CMK (cell line): ENCODE results near the gene RRBP1.
A peak's percentile ranks its signal among the peaks of the same experiment; 100 is the strongest.

Source experiments
- DNase-seq: peaks from one replicate; pipeline ENCODE4 v3.0.0-alpha.2; 2010; ENCODE audit warnings: low read depth

RRBP1 gene

GRCh38 chr20:17682103-17682888 lies at the start of gene RRBP1:
RRBP1 (minus strand) TSS chr20:17682242; CDS start chr20:17660507, 21,735 bp downstream.
- peak; percentile 89 for DNase-seq

GRCh38 chr20:17731233-17731632 lies 49.2 kb upstream of the RRBP1 start:
- DNase-seq = no peak

- DNase-seq = no peak
These were observed 48.0 kb upstream of the RRBP1 start for GRCh38 chr20:17730071-17730470.

- no peak for DNase-seq
These were observed 46.0 kb upstream of the RRBP1 start for GRCh38 chr20:17728074-17728473.

GRCh38 chr20:17727351-17727750 lies 45.3 kb upstream of the RRBP1 start:
- DNase-seq = no peak

- no peak for DNase-seq
These were observed 44.9 kb upstream of the RRBP1 start for GRCh38 chr20:17726902-17727301.

- no peak for DNase-seq
These were observed 43.2 kb upstream of the RRBP1 start for GRCh38 chr20:17725094-17725835.

- DNase-seq = no peak
These were observed 41.3 kb upstream of the RRBP1 start for GRCh38 chr20:17723301-17723691.

GRCh38 chr20:17722493-17723300 lies 40.7 kb upstream of the RRBP1 start:
- no peak for DNase-seq

- no peak for DNase-seq
These were observed 39.9 kb upstream of the RRBP1 start for GRCh38 chr20:17721802-17722486.

- no peak for DNase-seq
These were observed 38.7 kb upstream of the RRBP1 start for GRCh38 chr20:17720755-17721154.

- DNase-seq = no peak
These were observed 34.3 kb upstream of the RRBP1 start for GRCh38 chr20:17716331-17716730.

GRCh38 chr20:17715075-17715474 lies 33.0 kb upstream of the RRBP1 start:
- DNase-seq = no peak

GRCh38 chr20:17714597-17714996 lies 32.6 kb upstream of the RRBP1 start:
- no peak for DNase-seq

GRCh38 chr20:17712708-17713107 lies 30.7 kb upstream of the RRBP1 start:
- no peak for DNase-seq

GRCh38 chr20:17712201-17712600 lies 30.2 kb upstream of the RRBP1 start:
- DNase-seq = no peak

GRCh38 chr20:17711267-17711627 lies 29.2 kb upstream of the RRBP1 start:
- DNase-seq = no peak

- peak; percentile 5 for DNase-seq
These were observed 28.6 kb upstream of the RRBP1 start for GRCh38 chr20:17710379-17711266.

- DNase-seq = no peak
These were observed 27.6 kb upstream of the RRBP1 start for GRCh38 chr20:17709361-17710293.
